Esophagus squamous epithelium (tissue), 4 donors: ENCODE data around the gene LRP1B.

ENCODE experiments used
- CTCF ChIP-seq, 6 experiments: fragments of 450-650 bp in 4 of 6; fragments of 200-600 bp in 2 of 6; sonication (generic) in 2 of 6; IDR thresholded peaks; one replicate each; pipeline ENCODE4 v1.5.1; 2016 to 2019; ENCODE audit warnings: antibody characterized with exemption in 6 of 6, mild to moderate bottlenecking in 4 of 6, moderate library complexity in 4 of 6
- POLR2A ChIP-seq, 4 donors: fragments of 450-650 bp; IDR thresholded peaks; one replicate each; pipeline ENCODE4 v1.6.1; 2017; ENCODE audit warnings: antibody characterized with exemption in 4 of 4, mild to moderate bottlenecking in 4 of 4, moderate library complexity in 3 of 4

GRCh38 chr2:141381946-141382345, 748.9 kb downstream of the LRP1B start:
- TF ChIP-seq CTCF (IDR thresholded peaks at IDR 0.05): no peak
- no peak for TF ChIP-seq POLR2A (IDR thresholded peaks at IDR 0.05)
